HCT116 (cell line): ENCODE results near the gene AMDHD1. TPM values are rescaled to one million over a fixed set of nuclear protein-coding genes. Genes with fewer than 3 reads are reported as not detected.

ENCODE experiments used
- ATAC-seq: fragments of 200-7000 bp; cut with Tn5 transposase; 2 replicates; pipeline ENCODE4 v1.9.1; 2020; ENCODE audit warnings: mild to moderate bottlenecking, moderate library complexity
- BruUV-seq: library from RNA; stranded (reverse); fragments of 400-500 nt; replicated peaks from 2 replicates; lab custom pipeline; 2021; lab: Mats Ljungman, UMichigan
- CTCF ChIA-PET: fragments of 300-600 bp; sonication (Branson Sonifier 250); formaldehyde crosslinking; loops from one replicate; lab custom pipeline; 2021; ENCODE audit warnings: antibody characterized with exemption; lab: Charles Lee
- POLR2A ChIA-PET: fragments of 300-600, 350-600 bp; sonication (Branson Sonifier 250); formaldehyde crosslinking; loops from one replicate; lab custom pipeline; 2021; ENCODE audit warnings: antibody characterized with exemption; lab: Charles Lee
- RAD21 ChIA-PET, 2 experiments: fragments of 300-600 bp; sonication (Branson Sonifier 250); formaldehyde crosslinking; loops; one replicate each; lab custom pipeline; 2023; ENCODE audit warnings: low total read pairs in 2 of 2; ENCODE audit not compliant: uncharacterized antibody in 2 of 2, unreplicated experiment in 2 of 2, low non-redundant PET in 1 of 2; lab: Charles Lee
- DNase-seq: peaks from one replicate; pipeline ENCODE4 v3.0.0-alpha.2; 2010; ENCODE audit warnings: low read depth, low spot score
- H2AFZ ChIP-seq: fragments of 200-600 bp; shearing (Covaris generic), sonication (generic); 2 replicates; pipeline ENCODE4 v1.6.1; 2017; ENCODE audit warnings: low read depth, mixed run types, mixed read lengths, antibody characterized with exemption, low read length; ENCODE audit not compliant: poor library complexity, severe bottlenecking
- H3K27ac ChIP-seq: 2 replicates; pipeline ENCODE4 v1.5.1; 2012; ENCODE audit warnings: low read depth, low read length
- H3K27me3 ChIP-seq: fragments of 200-600 bp; sonication (generic); 2 replicates; pipeline ENCODE4 v1.6.1; 2016; ENCODE audit warnings: mixed run types, low read length, mixed read lengths; ENCODE audit not compliant: insufficient read depth
- H3K36me3 ChIP-seq, 2 experiments: fragments of 200-500 bp in 1 of 2; fragments of 200-600 bp in 1 of 2; sonication (Bioruptor generic) in 1 of 2; sonication (generic) in 1 of 2; 2 replicates each; pipeline versions ENCODE4 v1.5.1 to v1.6.1; 2014 to 2016; ENCODE audit warnings: low read length in 2 of 2, inconsistent platforms in 1 of 2, mixed read lengths in 1 of 2, mixed run types in 1 of 2; ENCODE audit not compliant: insufficient read depth in 2 of 2, control insufficient read depth in 1 of 2
- H3K4me1 ChIP-seq, 2 experiments: fragments of 200-600 bp in 1 of 2; sonication (generic) in 1 of 2; 2 replicates each; pipeline versions ENCODE4 v1.5.1 to v1.6.1; 2012 to 2017; ENCODE audit warnings: low read length in 2 of 2, inconsistent platforms in 1 of 2, mild to moderate bottlenecking in 1 of 2, mixed read lengths in 1 of 2, mixed run types in 1 of 2, moderate library complexity in 1 of 2; ENCODE audit not compliant: insufficient read depth in 2 of 2, control insufficient read depth in 1 of 2
- H3K4me2 ChIP-seq: fragments of 200-600 bp; sonication (generic); 2 replicates; pipeline ENCODE4 v1.6.1; 2017; ENCODE audit warnings: mixed run types, low read length, mixed read lengths
- H3K4me3 ChIP-seq, 2 experiments: fragments of 200-600 bp in 1 of 2; sonication (generic) in 1 of 2; replicated peaks in 1 of 2; 2 replicates each; pipeline ENCODE4 v1.5.1; 2011 to 2016; ENCODE audit warnings: low read length in 2 of 2, control low read depth in 1 of 2, low read depth in 1 of 2, mild to moderate bottlenecking in 1 of 2, mixed read lengths in 1 of 2, mixed run types in 1 of 2
- H3K79me2 ChIP-seq: fragments of 200-600 bp; sonication (generic); 2 replicates; pipeline ENCODE4 v1.6.1; 2017; ENCODE audit warnings: mild to moderate bottlenecking, mixed run types, low read length, moderate library complexity, mixed read lengths; ENCODE audit not compliant: insufficient read depth
- H3K9ac ChIP-seq: fragments of 200-600 bp; sonication (generic); 2 replicates; pipeline ENCODE4 v1.6.1; 2016; ENCODE audit warnings: low read length, mixed read lengths
- H3K9me2 ChIP-seq: fragments of 200-600 bp; sonication (generic), shearing (Covaris generic); 2 replicates; pipeline ENCODE4 v1.6.1; 2017; ENCODE audit warnings: mixed run types, mild to moderate bottlenecking, moderate library complexity; ENCODE audit not compliant: insufficient read depth
- H3K9me3 ChIP-seq, 2 experiments: fragments of 200-500 bp in 1 of 2; fragments of 200-600 bp in 1 of 2; sonication (Bioruptor generic) in 1 of 2; sonication (generic) in 1 of 2; 2 replicates each; pipeline ENCODE4 v1.6.1; 2014 to 2017; ENCODE audit warnings: low read length in 2 of 2, mixed read lengths in 2 of 2, inconsistent platforms in 1 of 2, low read depth in 1 of 2, mild to moderate bottlenecking in 1 of 2, mixed run types in 1 of 2, moderate library complexity in 1 of 2; ENCODE audit not compliant: control insufficient read depth in 1 of 2, insufficient read depth in 1 of 2
- H4K20me1 ChIP-seq: fragments of 200-600 bp; sonication (generic), shearing (Covaris generic); 2 replicates; pipeline ENCODE4 v1.6.1; 2017; ENCODE audit warnings: mixed run types, mild to moderate bottlenecking, moderate library complexity; ENCODE audit not compliant: insufficient read depth
- CEBPB ChIP-seq: IDR thresholded peaks from 2 replicates; pipeline ENCODE4 v1.6.1; 2012; ENCODE audit warnings: low read depth
- EGR1 ChIP-seq: IDR thresholded peaks from 2 replicates; pipeline ENCODE4 v1.6.1; 2012; ENCODE audit warnings: low read depth
- ELF1 ChIP-seq: IDR thresholded peaks from 2 replicates; pipeline ENCODE4 v1.6.1; 2012; ENCODE audit warnings: low read depth, borderline replicate concordance
- EZH2phosphoT487 ChIP-seq: fragments of 200-600 bp; IDR thresholded peaks from 2 replicates; pipeline ENCODE4 v1.6.1; 2018; ENCODE audit warnings: antibody characterized with exemption, borderline replicate concordance
- JUND ChIP-seq: IDR thresholded peaks from 2 replicates; pipeline ENCODE4 v1.6.1; 2012
- SIN3A ChIP-seq: IDR thresholded peaks from 2 replicates; pipeline ENCODE4 v1.6.1; 2012; ENCODE audit warnings: low read depth
- SP1 ChIP-seq: IDR thresholded peaks from 2 replicates; pipeline ENCODE4 v1.6.1; 2012; ENCODE audit warnings: low read depth
- SRF ChIP-seq: IDR thresholded peaks from 2 replicates; pipeline ENCODE4 v1.6.1; 2012; ENCODE audit warnings: low read depth
- TCF7L2 ChIP-seq: IDR thresholded peaks from 2 replicates; pipeline ENCODE4 v1.7.0; 2011; ENCODE audit warnings: borderline replicate concordance, inconsistent platforms; ENCODE audit not compliant: insufficient read depth, insufficient read length; ENCODE audit errors: extremely low read depth
- YY1 ChIP-seq: IDR thresholded peaks from 2 replicates; pipeline ENCODE4 v1.6.1; 2011; ENCODE audit warnings: low read length, low read depth, moderate library complexity, mild to moderate bottlenecking; ENCODE audit not compliant: insufficient replicate concordance; ENCODE audit errors: extremely low read depth
- ZNF274 ChIP-seq: fragments of 200-500 bp; sonication (Bioruptor generic); IDR thresholded peaks from 2 replicates; pipeline ENCODE4 v1.6.1; 2014; ENCODE audit warnings: mild to moderate bottlenecking, low read depth, low read length, inconsistent platforms
- intact Hi-C: fragments of 100-400 bp; cut with micrococcal nuclease; formaldehyde crosslinking; loops from 2 replicates; pipeline ENCODE4 v1.10.0; 2022
- total RNA-seq: library from RNA; stranded (reverse); gene quantifications from one replicate; pipeline ENCODE4 v1.2.1, GENCODE V29; 2021; ENCODE audit not compliant: unreplicated experiment
- TF ChIP-seq, protein P1 (sequence below), 3 experiments: fragments of 200-600 bp in 1 of 3; sonication (generic) in 1 of 3; IDR thresholded peaks in 2 of 3; conservative IDR thresholded peaks in 1 of 3; 2 replicates each; pipeline ENCODE4 v1.5.1; 2012 to 2017; ENCODE audit warnings: low read depth in 2 of 3, low read length in 2 of 3, antibody characterized with exemption in 1 of 3, borderline replicate concordance in 1 of 3, control low read depth in 1 of 3, mild to moderate bottlenecking in 1 of 3, mixed read lengths in 1 of 3, mixed run types in 1 of 3, moderate library complexity in 1 of 3; ENCODE audit not compliant: insufficient read depth in 1 of 3
- TF ChIP-seq, protein P2 (sequence below): IDR thresholded peaks from 2 replicates; pipeline ENCODE4 v1.6.1; 2012
- TF ChIP-seq, protein P3 (sequence below): IDR thresholded peaks from 2 replicates; pipeline ENCODE4 v1.6.1; 2012; ENCODE audit warnings: low read depth
- TF ChIP-seq, protein P4 (sequence below): IDR thresholded peaks from 2 replicates; pipeline ENCODE4 v1.6.1; 2011; ENCODE audit warnings: mild to moderate bottlenecking, low read length, moderate library complexity; ENCODE audit not compliant: insufficient replicate concordance; ENCODE audit errors: extremely low read depth
- TF ChIP-seq, protein P5 (sequence below): IDR thresholded peaks from 2 replicates; pipeline ENCODE4 v1.6.1; 2012

Gene AMDHD1
- total RNA-seq, 1 experiment from 2014 or later, result 3.0 TPM

DNA sequence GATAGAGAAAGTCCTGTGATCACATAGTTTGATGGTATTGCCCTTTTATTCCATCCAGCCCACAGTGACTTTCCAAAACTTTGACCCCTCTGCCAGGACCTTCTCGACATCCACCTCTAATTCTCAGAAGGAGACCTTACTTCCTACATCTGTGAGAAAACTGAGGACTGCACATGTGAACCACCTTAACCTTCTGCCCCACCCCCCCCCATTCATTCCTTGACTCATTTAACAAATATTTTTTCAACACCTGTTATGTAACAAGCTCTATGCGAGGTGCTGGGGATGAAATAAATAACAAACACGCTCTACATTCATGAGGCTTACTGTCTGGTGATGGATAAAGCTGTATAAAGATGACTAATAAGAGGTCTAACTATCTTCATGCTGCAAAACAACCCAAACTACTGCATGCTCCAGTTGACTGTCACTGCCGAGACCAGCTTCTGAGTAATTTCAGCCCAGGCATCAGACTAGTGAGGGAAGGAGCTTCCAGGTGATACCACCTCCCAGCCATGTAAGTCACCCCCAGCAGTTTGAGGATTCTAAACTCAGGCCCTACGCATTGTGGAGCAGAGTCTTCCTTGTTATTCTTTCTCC, 54.9 kb downstream of the AMDHD1 start:
- CTCF ChIA-PET, result interaction anchor here (0.7 to 2.4 kb wide), 17 partner anchors 9 to 519 kb away, joined by 3 to 20 read pairs (median 4); no protein-coding TSS in a partner anchor
- H3K4me3 ChIP-seq, result no peak overlapping the region
- no peak overlapping the region for H2AFZ ChIP-seq
- no peak overlapping the region for H3K27ac ChIP-seq
- H3K4me2 ChIP-seq, result no peak overlapping the region
- H3K27me3 ChIP-seq, result no peaks in the 10 kb centered on the region
- DNase-seq, result no peak
- RAD21 ChIA-PET, result interaction anchor here (0.7 to 1.0 kb wide), 4 partner anchors 79 to 1852 kb away, joined by 3 to 7 read pairs (median 4); no protein-coding TSS in a partner anchor
- intact Hi-C loops, result loop anchor here (2.0 kb wide), 1 partner anchor 79 kb away; no protein-coding TSS in a partner anchor
- H3K9me2 ChIP-seq, result no peaks in the 10 kb centered on the region
- H3K79me2 ChIP-seq, result no peaks in the 10 kb centered on the region
- no peak overlapping the region for H3K9ac ChIP-seq
- H3K9me3 ChIP-seq, result no peaks in the 10 kb centered on the region
- TF ChIP-seq, protein P1, sequence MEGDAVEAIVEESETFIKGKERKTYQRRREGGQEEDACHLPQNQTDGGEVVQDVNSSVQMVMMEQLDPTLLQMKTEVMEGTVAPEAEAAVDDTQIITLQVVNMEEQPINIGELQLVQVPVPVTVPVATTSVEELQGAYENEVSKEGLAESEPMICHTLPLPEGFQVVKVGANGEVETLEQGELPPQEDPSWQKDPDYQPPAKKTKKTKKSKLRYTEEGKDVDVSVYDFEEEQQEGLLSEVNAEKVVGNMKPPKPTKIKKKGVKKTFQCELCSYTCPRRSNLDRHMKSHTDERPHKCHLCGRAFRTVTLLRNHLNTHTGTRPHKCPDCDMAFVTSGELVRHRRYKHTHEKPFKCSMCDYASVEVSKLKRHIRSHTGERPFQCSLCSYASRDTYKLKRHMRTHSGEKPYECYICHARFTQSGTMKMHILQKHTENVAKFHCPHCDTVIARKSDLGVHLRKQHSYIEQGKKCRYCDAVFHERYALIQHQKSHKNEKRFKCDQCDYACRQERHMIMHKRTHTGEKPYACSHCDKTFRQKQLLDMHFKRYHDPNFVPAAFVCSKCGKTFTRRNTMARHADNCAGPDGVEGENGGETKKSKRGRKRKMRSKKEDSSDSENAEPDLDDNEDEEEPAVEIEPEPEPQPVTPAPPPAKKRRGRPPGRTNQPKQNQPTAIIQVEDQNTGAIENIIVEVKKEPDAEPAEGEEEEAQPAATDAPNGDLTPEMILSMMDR (IDR thresholded peaks at IDR 0.05 in 2 of 3, conservative IDR thresholded peaks at IDR 0.05 in 1 of 3; ENCODE audit: borderline replicate concordance in 1 of 3, insufficient read depth in 1 of 3, low read depth in 2 of 3, low read length in 2 of 3), result no peak
- TF ChIP-seq, protein P2, sequence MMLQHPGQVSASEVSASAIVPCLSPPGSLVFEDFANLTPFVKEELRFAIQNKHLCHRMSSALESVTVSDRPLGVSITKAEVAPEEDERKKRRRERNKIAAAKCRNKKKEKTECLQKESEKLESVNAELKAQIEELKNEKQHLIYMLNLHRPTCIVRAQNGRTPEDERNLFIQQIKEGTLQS, result no peak
- TF ChIP-seq EGR1 (no peak), TCF7L2 (no peak), ZNF274 (no peak), SP1 (no peak), SIN3A (no peak), EZH2phosphoT487 (no peak), SRF (no peak), ELF1 (no peak), CEBPB (no peak), JUND (no peak), YY1 (no peak)
- TF ChIP-seq, protein P3, sequence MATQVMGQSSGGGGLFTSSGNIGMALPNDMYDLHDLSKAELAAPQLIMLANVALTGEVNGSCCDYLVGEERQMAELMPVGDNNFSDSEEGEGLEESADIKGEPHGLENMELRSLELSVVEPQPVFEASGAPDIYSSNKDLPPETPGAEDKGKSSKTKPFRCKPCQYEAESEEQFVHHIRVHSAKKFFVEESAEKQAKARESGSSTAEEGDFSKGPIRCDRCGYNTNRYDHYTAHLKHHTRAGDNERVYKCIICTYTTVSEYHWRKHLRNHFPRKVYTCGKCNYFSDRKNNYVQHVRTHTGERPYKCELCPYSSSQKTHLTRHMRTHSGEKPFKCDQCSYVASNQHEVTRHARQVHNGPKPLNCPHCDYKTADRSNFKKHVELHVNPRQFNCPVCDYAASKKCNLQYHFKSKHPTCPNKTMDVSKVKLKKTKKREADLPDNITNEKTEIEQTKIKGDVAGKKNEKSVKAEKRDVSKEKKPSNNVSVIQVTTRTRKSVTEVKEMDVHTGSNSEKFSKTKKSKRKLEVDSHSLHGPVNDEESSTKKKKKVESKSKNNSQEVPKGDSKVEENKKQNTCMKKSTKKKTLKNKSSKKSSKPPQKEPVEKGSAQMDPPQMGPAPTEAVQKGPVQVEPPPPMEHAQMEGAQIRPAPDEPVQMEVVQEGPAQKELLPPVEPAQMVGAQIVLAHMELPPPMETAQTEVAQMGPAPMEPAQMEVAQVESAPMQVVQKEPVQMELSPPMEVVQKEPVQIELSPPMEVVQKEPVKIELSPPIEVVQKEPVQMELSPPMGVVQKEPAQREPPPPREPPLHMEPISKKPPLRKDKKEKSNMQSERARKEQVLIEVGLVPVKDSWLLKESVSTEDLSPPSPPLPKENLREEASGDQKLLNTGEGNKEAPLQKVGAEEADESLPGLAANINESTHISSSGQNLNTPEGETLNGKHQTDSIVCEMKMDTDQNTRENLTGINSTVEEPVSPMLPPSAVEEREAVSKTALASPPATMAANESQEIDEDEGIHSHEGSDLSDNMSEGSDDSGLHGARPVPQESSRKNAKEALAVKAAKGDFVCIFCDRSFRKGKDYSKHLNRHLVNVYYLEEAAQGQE, result no peak
- TF ChIP-seq, protein P4, sequence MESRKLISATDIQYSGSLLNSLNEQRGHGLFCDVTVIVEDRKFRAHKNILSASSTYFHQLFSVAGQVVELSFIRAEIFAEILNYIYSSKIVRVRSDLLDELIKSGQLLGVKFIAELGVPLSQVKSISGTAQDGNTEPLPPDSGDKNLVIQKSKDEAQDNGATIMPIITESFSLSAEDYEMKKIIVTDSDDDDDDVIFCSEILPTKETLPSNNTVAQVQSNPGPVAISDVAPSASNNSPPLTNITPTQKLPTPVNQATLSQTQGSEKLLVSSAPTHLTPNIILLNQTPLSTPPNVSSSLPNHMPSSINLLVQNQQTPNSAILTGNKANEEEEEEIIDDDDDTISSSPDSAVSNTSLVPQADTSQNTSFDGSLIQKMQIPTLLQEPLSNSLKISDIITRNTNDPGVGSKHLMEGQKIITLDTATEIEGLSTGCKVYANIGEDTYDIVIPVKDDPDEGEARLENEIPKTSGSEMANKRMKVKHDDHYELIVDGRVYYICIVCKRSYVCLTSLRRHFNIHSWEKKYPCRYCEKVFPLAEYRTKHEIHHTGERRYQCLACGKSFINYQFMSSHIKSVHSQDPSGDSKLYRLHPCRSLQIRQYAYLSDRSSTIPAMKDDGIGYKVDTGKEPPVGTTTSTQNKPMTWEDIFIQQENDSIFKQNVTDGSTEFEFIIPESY, result no peak
- TF ChIP-seq, protein P5, sequence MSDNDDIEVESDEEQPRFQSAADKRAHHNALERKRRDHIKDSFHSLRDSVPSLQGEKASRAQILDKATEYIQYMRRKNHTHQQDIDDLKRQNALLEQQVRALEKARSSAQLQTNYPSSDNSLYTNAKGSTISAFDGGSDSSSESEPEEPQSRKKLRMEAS, result no peak
- no peaks in the 10 kb centered on the region for H3K4me1 ChIP-seq
- peaks cover 0 to 9% of the 10 kb centered on the region in 2 experiments; a peak in 3 of 4 replicates for H3K36me3 ChIP-seq
- no peaks in the 10 kb centered on the region for H4K20me1 ChIP-seq
- peak; percentile 20; the same call in 1 of the 2 replicates for ATAC-seq
- BruUV-seq, result no TSS peak
- POLR2A ChIA-PET, result no interaction called here
